ENCODE measurements around the gene SAMD3.
"Not testable (repeated sequence)": the region's sequence is repeated elsewhere in the genome, so short reads cannot be mapped to it uniquely, and the experiment has no call there.

SAMD3 gene

DNA sequence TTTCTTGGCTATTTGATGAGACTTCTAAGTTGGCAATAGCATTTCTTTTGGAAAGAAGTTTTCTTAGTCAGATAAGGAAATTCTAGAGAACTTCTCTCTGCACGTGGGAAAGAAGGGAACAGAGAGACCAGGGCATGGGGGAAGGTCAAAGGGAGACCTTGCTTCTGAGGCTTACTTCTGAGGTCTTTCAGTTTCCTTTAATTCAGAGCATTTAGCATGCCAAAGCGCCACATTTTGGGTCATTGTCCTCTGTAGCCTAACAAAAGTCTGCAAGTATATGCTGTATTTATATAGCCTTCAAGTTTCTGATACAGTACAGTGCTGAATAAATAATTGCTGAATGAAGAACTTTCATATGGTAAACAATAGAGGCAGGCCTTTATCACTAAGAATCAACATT lies 95.6 kb downstream of the SAMD3 start:
- DNase-seq, result no peak

DNA sequence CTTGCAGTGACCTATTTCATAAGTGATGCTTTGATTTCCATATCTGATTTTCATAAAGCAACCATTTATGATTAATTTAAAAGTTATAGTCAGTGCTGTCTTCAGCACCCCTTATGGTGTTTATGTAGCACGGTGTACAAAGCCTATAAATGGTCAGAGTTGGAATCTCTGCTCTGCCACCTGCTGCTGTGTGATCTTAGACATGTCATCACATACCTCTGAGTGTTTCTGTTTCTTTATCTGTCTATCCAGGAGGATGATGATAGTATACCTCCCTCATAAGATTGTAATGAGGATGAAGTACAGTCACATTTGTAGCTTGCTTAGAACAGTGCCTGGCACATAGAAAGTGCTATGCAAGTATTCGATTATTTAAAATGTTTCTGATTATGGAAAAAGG lies 100.5 kb downstream of the SAMD3 start:
- DNase-seq, result no peak

DNA sequence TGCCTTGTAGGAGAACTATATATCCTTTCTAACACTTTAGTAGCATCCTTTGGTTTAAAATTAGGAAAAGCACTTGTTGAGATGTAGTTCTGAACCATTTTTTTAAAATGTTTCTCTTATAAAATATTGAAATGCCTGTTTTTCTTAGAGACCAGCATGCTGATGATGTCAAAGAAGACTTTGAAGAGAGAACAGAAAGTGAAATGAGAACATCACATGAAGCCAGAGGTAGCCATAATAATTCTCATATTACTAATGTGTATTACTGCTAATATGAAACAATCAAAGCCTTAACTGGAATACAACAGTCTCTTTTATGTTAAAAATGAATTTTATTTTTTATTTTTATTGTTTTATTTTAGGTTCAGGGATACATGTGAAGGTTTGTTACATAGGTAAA lies 102.0 kb downstream of the SAMD3 start:
- no peak for DNase-seq

DNA sequence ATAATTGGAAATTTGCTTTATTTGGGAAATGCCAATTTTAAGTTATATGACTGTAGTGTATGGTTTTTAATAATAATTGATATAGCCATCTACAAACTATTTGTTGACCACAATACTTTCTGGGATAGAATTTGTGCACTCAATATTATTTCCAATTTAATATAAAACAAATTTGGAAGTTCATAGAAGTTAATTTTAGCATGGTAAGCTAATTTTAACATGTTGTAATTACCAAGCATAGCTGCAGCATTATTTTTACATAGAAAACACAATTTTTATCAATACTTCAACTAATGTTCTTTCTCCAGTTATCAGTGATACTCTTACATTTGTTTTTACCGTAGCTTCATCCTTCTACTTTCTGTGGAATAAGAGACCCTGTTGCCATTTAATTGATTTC lies 103.5 kb downstream of the SAMD3 start:
- DNase-seq, result no peak

DNA sequence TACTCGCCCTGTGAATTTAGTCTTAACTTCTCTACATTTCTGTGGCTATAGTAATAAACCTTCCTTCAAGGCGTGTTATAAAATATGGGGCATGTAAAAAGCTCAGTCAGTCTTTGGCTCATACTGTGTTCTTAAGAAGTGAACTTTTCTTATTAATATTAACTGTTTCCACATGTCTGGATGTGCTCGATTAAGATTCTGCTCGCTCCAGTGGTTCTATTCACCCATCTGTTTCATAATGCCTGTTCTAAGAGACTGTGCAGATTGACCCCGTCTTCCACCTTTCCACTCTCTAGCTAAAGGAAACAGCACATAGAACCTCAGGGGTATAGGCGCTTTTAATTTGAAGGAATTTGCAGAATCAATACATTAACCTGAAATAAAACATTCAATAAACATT lies 104.5 kb downstream of the SAMD3 start:
- no peak for DNase-seq

DNA sequence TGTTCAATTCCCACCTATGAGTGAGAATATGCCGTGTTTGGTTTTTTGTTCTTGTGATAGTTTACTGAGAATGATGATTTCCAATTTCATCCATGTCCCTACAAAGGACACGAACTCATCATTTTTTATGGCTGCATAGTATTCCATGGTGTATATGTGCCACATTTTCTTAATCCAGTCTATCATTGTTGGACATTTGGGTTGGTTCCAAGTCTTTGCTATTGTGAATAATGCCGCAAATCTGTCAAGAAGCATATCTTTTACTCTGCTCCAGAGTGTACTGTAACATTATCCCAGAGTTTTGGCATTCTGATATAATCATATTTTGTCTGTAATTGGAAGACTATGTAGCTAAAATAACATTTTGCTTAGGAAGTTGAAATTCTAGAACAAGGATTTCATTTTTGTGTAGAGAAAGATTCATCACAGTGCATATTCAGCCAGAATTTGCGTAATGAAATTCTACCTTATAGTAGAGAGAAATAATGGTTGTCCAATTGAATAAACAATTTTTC lies 105.5 kb downstream of the SAMD3 start:
- DNase-seq, result not testable (repeated sequence)

DNA sequence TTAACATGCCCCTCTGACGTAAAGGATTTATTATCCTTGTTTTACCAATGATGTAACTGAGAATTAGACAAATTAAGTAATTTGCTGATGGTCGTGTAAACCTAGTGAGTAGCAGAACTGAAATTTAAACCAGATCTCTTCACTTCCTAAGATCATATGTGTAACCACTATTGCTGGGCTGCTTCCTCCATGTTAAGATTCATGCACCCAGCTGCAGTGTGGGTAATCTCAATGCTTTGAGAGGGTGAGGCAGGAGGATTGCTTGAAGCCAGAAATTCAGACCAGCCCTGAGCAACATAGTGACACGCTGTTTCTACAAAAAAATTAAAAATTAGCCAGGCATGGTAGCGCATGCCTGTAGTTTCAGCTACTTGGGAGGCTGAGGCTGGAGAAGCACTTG lies 106.5 kb downstream of the SAMD3 start:
- no peak for DNase-seq

DNA sequence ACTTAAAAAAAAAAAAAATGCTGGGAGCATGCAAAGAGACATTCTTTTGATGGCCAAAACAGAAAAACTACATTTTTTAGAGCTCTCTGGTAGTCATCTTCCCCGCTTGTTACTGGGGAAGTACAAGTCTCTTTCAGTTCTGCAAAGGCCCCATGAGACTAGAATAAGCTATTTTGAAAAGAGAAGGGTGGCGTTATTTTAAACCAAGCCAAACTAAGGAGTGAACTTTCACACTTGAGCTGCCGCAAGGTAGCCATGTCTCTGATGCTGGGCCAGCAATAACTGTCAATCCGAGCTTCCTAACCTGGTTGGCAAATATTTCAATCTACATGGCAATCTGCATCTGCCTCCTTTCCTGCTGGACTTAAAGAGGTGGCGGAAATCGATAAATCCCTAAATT lies 107.7 kb downstream of the SAMD3 start:
- DNase-seq, result no peak

DNA sequence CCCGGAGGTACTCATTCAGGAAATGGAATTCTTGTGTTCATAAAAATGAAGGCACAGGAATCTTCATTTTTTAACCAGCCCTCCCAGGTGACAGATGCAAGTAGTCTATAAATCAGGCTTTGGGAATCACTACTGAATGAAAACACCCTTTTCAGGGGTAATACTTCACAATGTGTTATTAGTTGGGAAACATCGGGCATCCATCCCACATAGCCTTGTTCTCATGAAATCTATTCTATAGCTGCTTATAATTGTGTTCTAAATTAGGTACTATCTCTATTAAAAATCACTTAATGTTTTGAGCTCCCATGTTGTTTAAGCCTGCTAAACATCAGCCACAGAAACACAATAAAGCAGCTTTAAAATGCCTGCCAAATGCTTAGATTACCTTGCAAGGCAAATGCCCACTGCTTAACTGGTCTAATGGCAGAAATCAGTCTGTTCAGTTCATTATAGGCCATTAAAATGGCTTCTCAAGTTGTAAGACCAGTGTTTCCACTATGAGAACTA lies 109.5 kb downstream of the SAMD3 start:
- no peak for DNase-seq

DNA sequence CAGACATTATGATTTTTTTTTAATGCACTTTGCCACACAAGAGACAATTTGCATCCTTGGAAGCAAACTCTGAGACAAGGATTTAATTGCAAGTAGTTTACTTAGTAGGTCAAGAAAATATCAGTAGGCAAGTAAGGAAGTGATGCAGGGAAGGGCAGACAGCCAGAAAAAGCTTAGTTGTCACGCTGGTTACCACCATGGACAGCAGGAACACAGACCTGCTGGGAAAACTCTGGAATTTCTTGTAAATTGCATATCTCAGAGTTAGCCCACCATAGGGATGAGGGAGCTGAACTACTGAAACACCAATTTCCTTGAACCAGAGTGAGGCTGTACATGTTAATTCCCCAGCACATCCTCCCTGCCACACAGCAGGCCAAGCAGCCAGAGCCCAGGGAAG lies 111.7 kb downstream of the SAMD3 start:
- DNase-seq, result no peak

DNA sequence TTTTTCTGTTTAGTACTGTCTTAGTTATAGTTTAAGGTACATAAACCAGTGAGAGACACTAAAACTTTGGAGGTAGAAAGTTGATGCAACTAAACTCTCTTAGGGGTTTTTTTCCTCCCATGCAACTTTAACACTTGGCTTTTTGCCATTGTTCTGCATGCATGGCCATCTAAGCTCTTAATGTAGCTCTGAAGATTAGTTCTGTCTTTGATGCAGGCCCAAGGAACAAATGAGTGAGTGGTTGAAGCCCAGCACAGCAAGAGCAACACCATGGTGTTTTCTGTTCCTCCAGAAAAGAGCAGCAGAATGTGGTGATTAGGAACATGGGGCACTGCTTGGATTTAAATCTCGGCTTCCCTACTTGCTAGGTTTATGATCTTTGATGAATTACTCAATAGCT lies 115.0 kb downstream of the SAMD3 start:
- DNase-seq, result no peak

DNA sequence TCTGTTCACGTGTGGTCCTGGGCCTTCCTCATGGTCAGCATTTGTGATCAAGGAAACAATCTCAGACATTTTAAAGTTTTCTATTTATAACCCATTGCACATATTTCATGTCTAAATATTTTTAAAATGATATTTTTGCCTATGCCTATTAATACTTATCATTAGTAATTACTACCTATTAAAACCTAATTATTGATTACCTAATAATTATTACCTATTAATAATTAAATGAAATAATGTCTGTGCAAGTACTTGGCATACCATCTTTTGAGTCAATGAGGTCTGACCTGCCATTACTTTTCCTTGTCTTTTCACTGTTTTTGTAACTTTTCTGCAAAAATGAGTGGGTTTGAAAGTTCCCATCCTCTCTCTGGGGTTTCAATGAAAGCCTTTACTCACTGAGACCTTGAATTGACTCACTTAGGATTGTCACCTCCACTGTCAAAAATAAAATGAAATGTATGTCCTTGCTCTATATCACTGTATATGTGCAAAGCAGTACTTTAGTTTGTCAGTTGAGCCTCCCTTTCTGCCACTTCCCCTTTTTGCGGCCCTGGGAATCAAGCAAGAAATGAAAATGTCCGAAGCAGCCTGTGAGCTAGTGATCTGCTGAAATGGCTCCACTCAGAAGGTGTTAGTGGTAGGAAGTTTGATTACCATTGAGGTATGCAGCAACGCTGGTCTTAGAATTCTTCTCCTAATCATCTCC lies 116.6 kb downstream of the SAMD3 start:
- DNase-seq, result no peak

DNA sequence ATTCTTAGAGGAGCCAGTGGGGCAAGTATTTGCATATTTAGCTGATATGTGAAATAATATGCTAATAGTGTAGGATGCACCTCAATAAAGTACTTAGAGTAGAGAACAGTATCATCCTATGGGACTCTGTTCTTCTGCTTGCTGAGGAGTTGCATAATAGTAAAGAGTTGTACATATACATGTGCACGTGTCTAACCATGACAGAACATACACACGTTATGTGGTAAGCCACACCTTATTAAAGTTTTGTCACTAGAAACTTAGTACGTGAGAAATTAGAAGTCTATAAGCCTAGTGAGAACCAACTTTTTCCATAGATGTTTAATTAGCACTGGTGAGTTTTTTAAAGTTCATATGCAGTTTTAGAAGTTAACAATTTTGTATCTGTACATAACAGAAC lies 123.6 kb downstream of the SAMD3 start:
- no peak for DNase-seq

DNA sequence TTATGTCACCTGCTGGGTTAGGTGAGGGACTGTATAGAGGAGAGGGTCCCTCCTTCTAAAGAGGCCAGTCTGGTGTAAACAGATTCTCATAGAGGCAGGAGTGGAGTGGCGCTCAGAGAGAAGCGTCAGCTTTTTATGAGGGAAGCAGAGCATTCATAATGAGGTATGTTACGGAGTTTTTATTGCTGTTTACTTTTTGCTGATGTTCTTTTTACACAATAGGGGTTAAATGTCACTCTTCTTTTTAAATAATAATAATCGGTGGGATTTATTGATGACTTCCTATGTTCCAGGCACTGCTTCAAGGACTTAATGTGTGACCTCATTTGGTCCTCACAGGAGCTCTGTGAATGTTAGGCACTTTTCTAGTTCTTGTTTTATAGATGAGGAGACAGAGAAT lies 124.4 kb downstream of the SAMD3 start:
- no peak for DNase-seq

Data from activated CD4-positive, alpha-beta T cell treated with anti-CD3 and anti-CD28 coated beads, Interleukin-2, Interleukin-6, amounts not matched to agents 100 ng/mL and 50 ng/mL, durations not matched to agents 16 hours and 8 hours (primary cell).